MM.1S (cell line): ENCODE results near the gene DPAGT1.

Source experiments
- DNase-seq: peaks from one replicate; pipeline ENCODE4 v3.0.0-alpha.2; 2015
- H2AFZ ChIP-seq: fragments of 300-600 bp; sonication (generic); 2 replicates; pipeline ENCODE4 v1.6.0; 2016; ENCODE audit warnings: antibody characterized with exemption, low read length
- H3F3A ChIP-seq: fragments of 300-600 bp; sonication (generic); 2 replicates; pipeline ENCODE4 v1.6.1; 2016; ENCODE audit warnings: mild to moderate bottlenecking, antibody characterized with exemption, low read length, moderate library complexity, mixed read lengths; ENCODE audit not compliant: insufficient read depth
- H3K27ac ChIP-seq: fragments of 300-600 bp; sonication (generic); 2 replicates; pipeline ENCODE4 v1.5.1; 2016; ENCODE audit warnings: mild to moderate bottlenecking, low read length
- H3K27me3 ChIP-seq: fragments of 300-600 bp; sonication (generic); replicated peaks from 2 replicates; pipeline ENCODE4 v1.6.0; 2016; ENCODE audit warnings: low read length; ENCODE audit not compliant: insufficient read depth
- H3K36me3 ChIP-seq: fragments of 300-600 bp; sonication (generic); replicated peaks from 2 replicates; pipeline ENCODE4 v1.6.1; 2016; ENCODE audit warnings: mild to moderate bottlenecking, low read length, mixed read lengths; ENCODE audit not compliant: insufficient read depth
- H3K4me1 ChIP-seq: fragments of 300-600 bp; sonication (generic); 2 replicates; pipeline ENCODE4 v1.6.1; 2016; ENCODE audit warnings: low read length, mixed read lengths
- H3K4me2 ChIP-seq: fragments of 300-600 bp; sonication (generic); 2 replicates; pipeline ENCODE4 v1.6.0; 2016; ENCODE audit warnings: low read depth, low read length
- H3K4me3 ChIP-seq: fragments of 300-600 bp; sonication (generic); 2 replicates; pipeline ENCODE4 v1.5.1; 2016; ENCODE audit warnings: low read length, mixed read lengths
- H3K79me2 ChIP-seq: fragments of 300-600 bp; sonication (generic); 2 replicates; pipeline ENCODE4 v1.6.1; 2016; ENCODE audit warnings: mixed run types, low read length, mixed read lengths
- H3K9ac ChIP-seq: fragments of 300-600 bp; sonication (generic); 2 replicates; pipeline ENCODE4 v1.6.1; 2016; ENCODE audit warnings: low read length, mixed read lengths
- H3K9me2 ChIP-seq: fragments of 300-600 bp; sonication (generic); replicated peaks from 2 replicates; pipeline ENCODE4 v1.6.1; 2016; ENCODE audit warnings: mild to moderate bottlenecking, low read length, mixed read lengths; ENCODE audit not compliant: insufficient read depth
- H3K9me3 ChIP-seq: fragments of 300-600 bp; sonication (generic); replicated peaks from 2 replicates; pipeline ENCODE4 v1.6.1; 2016; ENCODE audit warnings: mild to moderate bottlenecking, low read length, mixed read lengths; ENCODE audit not compliant: insufficient read depth
- H4K20me1 ChIP-seq: fragments of 300-600 bp; sonication (generic); 2 replicates; pipeline ENCODE4 v1.6.1; 2016; ENCODE audit warnings: mild to moderate bottlenecking, low read length, moderate library complexity, mixed read lengths; ENCODE audit not compliant: insufficient read depth
- CTCF ChIP-seq: fragments of 300-600 bp; sonication (generic); IDR thresholded peaks from 2 replicates; pipeline ENCODE4 v1.5.1; 2016; ENCODE audit warnings: antibody characterized with exemption, low read length, mixed read lengths
- EZH2 ChIP-seq: fragments of 300-600 bp; sonication (generic); optimal IDR thresholded peaks from 2 replicates; pipeline ENCODE3; 2017; ENCODE audit warnings: low read depth, mild to moderate bottlenecking, antibody characterized with exemption, low read length, mixed read lengths
- EZH2phosphoT487 ChIP-seq: fragments of 300-600 bp; sonication (generic); IDR thresholded peaks from 2 replicates; pipeline ENCODE4 v1.6.1; 2018; ENCODE audit warnings: antibody characterized with exemption, low read length

DPAGT1 gene

GRCh38 chr11:119148720-119149017, 47.0 kb upstream of the DPAGT1 start:
- Histone ChIP-seq H3K9me2 (no peaks in the 10 kb centered on the region), H3K27me3 (peaks cover 53% of the 10 kb centered on the region), H3F3A (no peaks in the 10 kb centered on the region), H3K9ac (peak overlapping the region; percentile 32; the same call in 1 of the 2 replicates), H3K4me3 (peak overlapping the region; percentile 74), H2AFZ (peak overlapping the region; percentile 96), H3K4me1 (peaks cover 7% of the 10 kb centered on the region), H4K20me1 (no peaks in the 10 kb centered on the region), H3K27ac (no peak overlapping the region), H3K9me3 (no peaks in the 10 kb centered on the region), H3K36me3 (no peaks in the 10 kb centered on the region), H3K4me2 (peak overlapping the region; percentile 99), H3K79me2 (no peaks in the 10 kb centered on the region)
- no peak for DNase-seq
- TF ChIP-seq EZH2, result no peak
- TF ChIP-seq EZH2phosphoT487, result no peak
- no peak for TF ChIP-seq CTCF

- DNase-seq, result no peak
- no peaks in the 10 kb centered on the region for H3K79me2 ChIP-seq
- no peaks in the 10 kb centered on the region for H3F3A ChIP-seq
- no peaks in the 10 kb centered on the region for H3K9me3 ChIP-seq
- H3K9ac ChIP-seq, result no peak overlapping the region
- H3K27me3 ChIP-seq, result peaks cover 45% of the 10 kb centered on the region
- TF ChIP-seq CTCF (no peak), EZH2phosphoT487 (no peak), EZH2 (no peak)
- no peaks in the 10 kb centered on the region for H3K36me3 ChIP-seq
- no peak overlapping the region for H3K4me3 ChIP-seq
- H2AFZ ChIP-seq, result no peak overlapping the region
- H3K27ac ChIP-seq, result no peak overlapping the region
- peak overlapping the region; percentile 99; the same call in 1 of the 2 replicates for H3K4me2 ChIP-seq
- H3K9me2 ChIP-seq, result no peaks in the 10 kb centered on the region
- H3K4me1 ChIP-seq, result peaks cover 7% of the 10 kb centered on the region
- H4K20me1 ChIP-seq, result no peaks in the 10 kb centered on the region
Observed at GRCh38 chr11:119147604-119148333, 46.1 kb upstream of the DPAGT1 start.

GRCh38 chr11:119145551-119145950, 43.9 kb upstream of the DPAGT1 start:
- no peak overlapping the region for H3K4me3 ChIP-seq
- no peak overlapping the region for H3K4me2 ChIP-seq
- H3K9me3 ChIP-seq, result no peaks in the 10 kb centered on the region
- H3K79me2 ChIP-seq, result no peaks in the 10 kb centered on the region
- peaks cover 7% of the 10 kb centered on the region for H3K4me1 ChIP-seq
- peaks cover 38% of the 10 kb centered on the region for H3K27me3 ChIP-seq
- no peaks in the 10 kb centered on the region for H3K9me2 ChIP-seq
- TF ChIP-seq EZH2 (no peak), EZH2phosphoT487 (no peak), CTCF (no peak)
- no peak overlapping the region for H3K27ac ChIP-seq
- DNase-seq, result no peak
- no peak overlapping the region for H3K9ac ChIP-seq
- H3K36me3 ChIP-seq, result no peaks in the 10 kb centered on the region
- H4K20me1 ChIP-seq, result no peaks in the 10 kb centered on the region
- no peaks in the 10 kb centered on the region for H3F3A ChIP-seq
- H2AFZ ChIP-seq, result no peak overlapping the region
